Activated naive CD8-positive, alpha-beta T cell (primary cell): ENCODE measurements around the gene AADACL4.

Experiments used
- H3K27ac Mint-ChIP-seq: one replicate; pipeline ENCODE4 v1.8.0; 2021; ENCODE audit warnings: mixed read lengths
- H3K27me3 Mint-ChIP-seq: one replicate; pipeline ENCODE4 v1.8.0; 2021; ENCODE audit warnings: mixed read lengths
- H3K36me3 Mint-ChIP-seq: one replicate; pipeline ENCODE4 v1.8.0; 2021; ENCODE audit warnings: mixed read lengths
- H3K4me1 Mint-ChIP-seq: one replicate; pipeline ENCODE4 v1.8.0; 2021; ENCODE audit warnings: low read depth, mixed read lengths
- H3K4me3 Mint-ChIP-seq: one replicate; pipeline ENCODE4 v1.8.0; 2021; ENCODE audit warnings: mild to moderate bottlenecking, mixed read lengths
- H3K9me3 Mint-ChIP-seq: one replicate; pipeline ENCODE4 v1.8.0; 2021; ENCODE audit warnings: low read depth, mixed read lengths

The AADACL4 gene

DNA sequence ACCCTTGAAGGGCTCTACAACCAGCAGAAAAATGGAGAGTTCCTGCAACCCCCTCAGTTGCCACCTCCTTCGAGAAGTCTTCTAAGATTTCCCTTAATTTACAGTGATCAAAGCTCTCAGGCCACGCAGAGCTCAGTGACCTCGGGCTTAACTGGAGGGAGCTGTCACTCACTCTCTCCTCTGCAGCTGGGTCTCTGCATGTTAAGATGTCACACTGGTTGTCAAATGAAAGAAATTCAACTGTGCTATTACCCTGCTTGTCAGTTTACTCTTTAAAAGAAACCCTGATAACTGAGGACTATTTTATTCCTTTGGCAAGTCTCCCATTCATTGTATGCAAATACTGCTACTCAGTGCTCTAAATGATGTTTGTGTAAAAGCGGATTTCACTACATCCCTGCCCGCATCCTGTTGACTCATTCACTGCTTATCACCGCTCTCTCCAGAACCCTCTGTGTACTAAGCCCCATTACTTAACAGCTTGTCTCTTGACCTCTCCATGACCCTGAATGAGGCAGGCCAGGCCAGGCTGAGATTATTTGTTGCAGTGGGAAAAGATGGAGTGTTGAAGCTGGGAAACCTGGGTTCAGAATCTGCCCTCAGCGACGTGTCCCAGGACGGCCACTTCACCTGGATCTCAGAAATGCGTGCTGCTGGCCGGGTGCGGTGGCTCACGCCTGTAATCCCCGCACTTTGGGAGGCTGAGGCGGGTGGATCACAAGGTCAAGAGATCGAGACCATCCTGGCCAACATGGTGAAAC lies 39.6 kb upstream of the AADACL4 start:
- Mint-ChIP-seq H3K4me3 (peak overlapping the region; percentile 78), H3K9me3 (no peaks in the 10 kb centered on the region), H3K27me3 (no peaks in the 10 kb centered on the region), H3K36me3 (peaks cover 24% of the 10 kb centered on the region), H3K27ac (peak overlapping the region; percentile 94), H3K4me1 (peaks cover 68% of the 10 kb centered on the region)

DNA sequence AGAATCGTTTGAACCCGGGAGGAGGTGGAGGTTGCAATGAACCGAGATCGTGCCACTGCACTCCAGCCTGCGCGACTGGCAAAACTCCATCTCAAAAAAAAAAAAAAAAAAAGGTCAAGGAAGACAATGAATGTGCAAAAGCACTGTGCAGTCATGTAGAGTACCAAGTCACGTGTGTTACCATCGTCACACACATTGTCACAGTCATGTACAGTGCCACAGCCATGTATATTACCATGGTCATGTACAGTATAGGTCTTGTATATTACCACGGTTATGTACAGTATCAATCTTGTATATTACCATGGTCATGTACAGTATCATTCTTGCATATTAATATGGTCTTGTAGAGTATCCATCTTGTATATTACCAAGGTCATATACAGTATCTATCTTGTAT lies 38.9 kb upstream of the AADACL4 start:
- no peaks in the 10 kb centered on the region for H3K9me3 Mint-ChIP-seq
- peaks cover 24% of the 10 kb centered on the region for H3K36me3 Mint-ChIP-seq
- H3K4me3 Mint-ChIP-seq = peak overlapping the region; percentile 78
- H3K4me1 Mint-ChIP-seq = peaks cover 67% of the 10 kb centered on the region
- H3K27ac Mint-ChIP-seq = peak overlapping the region; percentile 94
- H3K27me3 Mint-ChIP-seq = no peaks in the 10 kb centered on the region

DNA sequence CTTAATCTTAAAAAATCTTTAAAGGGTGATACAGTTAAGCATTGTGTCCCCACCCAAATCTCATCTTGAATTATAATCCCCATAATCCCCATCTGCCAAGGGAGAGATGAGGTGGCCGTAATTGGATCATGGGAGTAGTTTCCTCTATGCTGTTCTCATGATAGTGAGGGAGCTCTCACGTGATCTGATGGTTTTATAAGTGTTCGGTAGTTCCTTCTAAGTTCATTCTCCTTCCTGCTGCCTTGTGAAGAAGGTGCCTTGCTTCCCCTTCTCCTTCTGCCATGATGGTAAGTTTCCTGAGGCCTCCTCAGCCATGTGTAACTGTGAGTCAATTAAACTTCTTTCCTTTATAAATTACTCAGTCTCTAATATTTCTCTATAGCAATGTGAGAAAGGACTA lies 36.6 kb upstream of the AADACL4 start:
- no peak overlapping the region for H3K4me3 Mint-ChIP-seq
- H3K9me3 Mint-ChIP-seq = no peaks in the 10 kb centered on the region
- peaks cover 67% of the 10 kb centered on the region for H3K4me1 Mint-ChIP-seq
- peaks cover 34% of the 10 kb centered on the region for H3K36me3 Mint-ChIP-seq
- no peaks in the 10 kb centered on the region for H3K27me3 Mint-ChIP-seq
- H3K27ac Mint-ChIP-seq = peak overlapping the region; percentile 78

DNA sequence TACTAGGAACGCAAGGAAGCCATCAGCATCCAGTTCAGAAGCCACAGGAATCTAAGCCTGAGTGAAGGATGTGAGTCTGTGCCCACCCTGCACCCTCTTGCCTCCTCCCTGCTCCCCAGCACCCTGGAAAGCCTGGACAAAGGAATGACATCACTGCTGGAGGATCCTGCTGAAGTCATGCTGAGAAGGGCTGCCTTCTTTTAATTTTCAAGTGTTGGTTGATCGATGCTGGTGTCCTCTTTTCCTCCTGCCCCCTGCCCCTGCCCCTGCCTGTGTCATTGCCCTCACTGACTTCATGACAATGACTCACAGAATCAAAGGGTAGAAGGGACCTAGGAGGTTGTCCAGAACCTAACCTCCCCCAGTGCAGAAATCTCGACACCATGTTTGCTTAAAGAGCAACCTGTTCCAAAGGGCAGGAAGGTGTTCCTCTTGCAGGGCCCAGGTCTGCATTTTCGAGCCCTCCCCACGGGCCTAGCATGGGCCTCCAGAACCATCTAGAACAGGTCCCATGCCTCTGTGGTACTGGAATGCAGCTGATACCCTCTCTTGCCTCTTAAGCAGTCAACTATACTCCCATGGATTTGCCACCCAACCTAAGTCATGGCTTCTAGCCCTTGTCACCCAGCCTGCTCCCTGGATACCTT lies 35.5 kb upstream of the AADACL4 start:
- Mint-ChIP-seq H3K9me3 (no peaks in the 10 kb centered on the region), H3K27ac (peak overlapping the region; percentile 79), H3K4me3 (no peak overlapping the region), H3K27me3 (no peaks in the 10 kb centered on the region), H3K4me1 (peaks cover 71% of the 10 kb centered on the region), H3K36me3 (peaks cover 36% of the 10 kb centered on the region)

DNA sequence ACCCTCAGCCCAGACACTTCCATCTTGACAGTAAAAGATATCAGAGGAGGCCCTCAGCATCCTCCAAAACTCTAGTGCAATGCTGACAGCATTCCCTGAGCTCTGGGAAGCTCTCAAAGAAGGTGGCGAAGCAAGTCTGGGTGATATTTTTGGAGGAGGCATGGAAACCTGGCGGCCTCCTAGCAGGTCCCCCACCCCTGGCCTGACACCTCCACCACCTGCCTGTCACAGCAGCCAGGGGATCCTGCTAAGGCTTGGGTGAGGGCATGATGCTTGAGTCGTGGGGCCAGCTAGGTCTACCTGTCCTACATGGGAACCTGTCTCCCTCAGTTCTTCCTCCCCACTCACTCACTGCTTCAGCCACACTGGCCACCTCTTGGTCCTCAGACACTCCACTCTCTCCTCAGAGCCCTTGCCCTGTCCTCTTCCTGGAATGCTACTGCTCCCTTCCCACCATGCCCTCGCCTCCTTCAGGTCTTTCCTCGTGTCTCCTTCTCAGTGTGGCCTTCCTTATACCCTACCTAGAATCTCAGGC lies 34.3 kb upstream of the AADACL4 start:
- Mint-ChIP-seq H3K27me3 (no peaks in the 10 kb centered on the region), H3K4me3 (no peak overlapping the region), H3K36me3 (peaks cover 30% of the 10 kb centered on the region), H3K4me1 (peaks cover 71% of the 10 kb centered on the region), H3K9me3 (no peaks in the 10 kb centered on the region), H3K27ac (peak overlapping the region; percentile 79)

DNA sequence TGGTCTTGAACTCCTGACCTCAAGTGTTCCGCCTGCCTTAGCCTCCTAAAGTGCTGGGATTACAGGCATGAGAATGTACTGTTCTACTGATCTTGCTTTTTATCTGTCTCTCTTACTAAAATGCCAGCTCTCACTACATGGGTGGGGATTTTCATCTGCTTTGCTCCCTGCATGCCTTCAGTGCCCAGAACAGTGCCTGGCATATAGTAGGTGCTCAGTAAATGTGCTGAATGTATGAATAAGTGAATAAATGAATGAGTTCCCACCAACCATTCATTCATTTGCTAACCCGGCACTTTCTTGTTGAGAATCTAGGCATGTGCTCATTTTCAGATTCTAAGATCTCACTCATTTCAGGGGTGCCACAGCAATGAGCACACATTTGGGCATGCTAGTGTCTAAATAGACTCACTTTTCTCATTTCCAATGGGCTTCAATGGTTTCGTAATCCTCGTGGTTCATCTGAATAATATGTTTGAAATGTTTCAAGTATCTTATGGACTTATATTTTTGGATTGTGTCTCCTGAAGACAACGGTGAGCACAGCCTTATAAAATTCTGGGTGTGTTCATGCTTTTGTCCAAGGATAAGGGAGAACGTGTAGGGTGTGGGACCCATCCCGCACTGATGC lies 33.5 kb upstream of the AADACL4 start:
- Mint-ChIP-seq H3K27ac (peak overlapping the region; percentile 67), H3K27me3 (no peaks in the 10 kb centered on the region), H3K4me3 (peak overlapping the region; percentile 0), H3K36me3 (peaks cover 30% of the 10 kb centered on the region), H3K9me3 (no peaks in the 10 kb centered on the region), H3K4me1 (peaks cover 71% of the 10 kb centered on the region)

DNA sequence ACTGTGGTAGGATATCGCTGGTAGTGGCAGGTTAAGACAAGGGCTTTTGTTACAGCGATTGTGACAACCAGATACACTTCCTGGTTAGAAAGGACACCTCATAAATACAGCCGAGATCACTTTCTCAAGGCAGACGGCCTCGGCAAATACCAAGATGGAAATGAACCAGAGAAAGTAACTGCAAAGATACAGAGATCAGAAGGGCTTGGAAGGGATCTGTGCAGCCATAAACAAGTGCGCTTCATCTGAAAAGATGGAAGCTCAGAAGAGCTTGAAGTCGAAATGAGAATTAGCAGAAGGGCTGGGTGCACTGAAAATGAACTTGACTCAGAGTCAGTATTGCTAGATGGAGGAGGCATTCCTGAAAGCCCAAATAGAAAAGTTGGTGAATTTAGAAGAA lies 32.9 kb upstream of the AADACL4 start:
- H3K4me1 Mint-ChIP-seq = peaks cover 74% of the 10 kb centered on the region
- peak overlapping the region; percentile 67 for H3K27ac Mint-ChIP-seq
- H3K4me3 Mint-ChIP-seq = peak overlapping the region; percentile 0
- no peaks in the 10 kb centered on the region for H3K27me3 Mint-ChIP-seq
- no peaks in the 10 kb centered on the region for H3K9me3 Mint-ChIP-seq
- peaks cover 28% of the 10 kb centered on the region for H3K36me3 Mint-ChIP-seq

DNA sequence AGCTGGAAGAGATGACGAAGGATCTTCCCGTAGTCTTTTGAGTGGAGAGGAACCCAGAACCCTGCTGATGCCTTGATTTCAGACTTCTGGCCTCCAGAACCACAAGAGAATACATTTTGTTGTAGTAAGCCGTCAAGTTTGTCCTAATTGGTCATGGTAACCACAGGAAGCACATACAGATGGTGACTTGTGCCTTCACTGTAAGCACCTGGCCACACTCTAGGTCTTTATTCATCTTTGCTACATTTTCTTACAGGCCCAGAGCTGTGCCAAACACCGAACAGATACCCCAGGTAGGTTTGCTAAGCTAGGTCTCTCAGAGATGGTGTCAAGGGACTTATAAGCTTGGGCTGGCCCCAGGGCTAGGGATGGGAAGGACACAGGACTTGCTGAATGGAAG lies 30.7 kb upstream of the AADACL4 start:
- H3K9me3 Mint-ChIP-seq = no peaks in the 10 kb centered on the region
- peaks cover 66% of the 10 kb centered on the region for H3K4me1 Mint-ChIP-seq
- H3K27ac Mint-ChIP-seq = peak overlapping the region; percentile 71
- H3K4me3 Mint-ChIP-seq = peak overlapping the region; percentile 99
- no peaks in the 10 kb centered on the region for H3K27me3 Mint-ChIP-seq
- H3K36me3 Mint-ChIP-seq = peaks cover 19% of the 10 kb centered on the region

DNA sequence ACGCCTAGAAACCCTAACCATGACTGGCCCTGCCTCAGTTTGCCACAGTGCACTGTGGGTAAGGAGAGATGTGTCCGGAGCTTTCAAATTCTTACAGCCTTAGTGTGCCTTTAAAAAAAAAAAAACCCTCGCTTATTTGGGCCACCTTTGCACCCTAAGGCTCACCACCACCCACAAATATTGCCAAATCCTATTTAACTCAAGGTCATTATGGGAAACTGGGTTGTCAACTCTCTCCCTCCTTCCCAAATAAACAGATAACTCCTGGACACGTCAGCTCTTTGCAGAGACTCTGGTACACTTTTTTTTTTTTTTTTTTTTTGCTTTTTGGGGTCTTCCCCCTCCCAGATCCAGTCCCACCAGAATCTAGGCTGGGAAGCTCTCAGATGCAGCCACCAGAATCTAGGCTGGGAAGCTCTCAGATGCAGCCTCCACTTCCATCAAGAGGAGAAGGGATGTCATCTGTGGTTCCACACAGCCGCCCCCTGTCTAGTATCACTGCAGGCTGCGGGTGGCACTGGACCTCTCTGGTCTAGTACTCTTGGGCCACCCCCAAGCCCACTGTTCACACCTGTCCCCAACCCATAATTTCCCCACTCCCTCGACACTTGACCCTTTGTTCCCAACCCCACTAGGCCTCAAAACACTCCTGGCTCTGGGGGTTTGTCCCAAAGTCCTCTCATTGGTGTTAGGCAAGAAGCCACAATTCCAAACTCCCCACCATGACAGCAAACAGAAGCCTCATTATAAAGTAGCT lies 29.3 kb upstream of the AADACL4 start:
- peaks cover 14% of the 10 kb centered on the region for H3K36me3 Mint-ChIP-seq
- H3K9me3 Mint-ChIP-seq = no peaks in the 10 kb centered on the region
- H3K4me3 Mint-ChIP-seq = peak overlapping the region; percentile 99
- H3K27ac Mint-ChIP-seq = peak overlapping the region; percentile 72
- H3K4me1 Mint-ChIP-seq = peaks cover 67% of the 10 kb centered on the region
- no peaks in the 10 kb centered on the region for H3K27me3 Mint-ChIP-seq

DNA sequence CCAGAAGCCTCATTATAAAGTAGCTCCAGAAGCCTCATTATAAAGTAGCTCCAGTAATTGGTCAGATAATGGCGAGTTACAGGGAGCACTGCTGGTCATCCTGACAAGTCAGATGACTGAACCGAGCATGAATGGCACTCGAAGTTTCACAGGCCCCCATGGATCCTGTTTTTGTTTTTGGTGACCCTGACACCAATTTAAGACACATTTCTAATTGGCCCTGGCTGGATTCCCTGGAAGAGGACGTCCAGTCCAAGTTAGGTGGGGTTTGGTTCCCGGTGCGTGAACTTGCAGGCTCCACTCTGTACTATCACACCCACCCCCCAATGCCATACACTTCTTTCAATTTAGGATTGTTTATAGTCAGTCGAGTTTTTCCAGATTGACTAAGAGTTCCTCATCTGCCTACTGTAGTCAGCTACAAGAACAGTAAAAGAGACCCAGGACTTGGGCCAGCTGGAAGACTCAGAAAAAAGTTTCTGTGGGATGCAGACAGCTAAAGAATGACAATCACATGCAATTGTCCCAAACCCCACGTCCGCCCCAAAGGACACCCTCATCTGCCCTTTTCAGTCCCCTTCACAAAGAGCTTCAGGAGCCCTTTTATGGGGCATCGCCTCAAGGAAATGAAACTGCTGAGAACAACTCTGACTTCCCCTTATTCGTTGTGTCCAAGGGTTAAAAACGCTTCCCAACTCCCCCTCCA lies 28.6 kb upstream of the AADACL4 start:
- peaks cover 13% of the 10 kb centered on the region for H3K36me3 Mint-ChIP-seq
- H3K4me3 Mint-ChIP-seq = peak overlapping the region; percentile 99
- no peaks in the 10 kb centered on the region for H3K27me3 Mint-ChIP-seq

DNA sequence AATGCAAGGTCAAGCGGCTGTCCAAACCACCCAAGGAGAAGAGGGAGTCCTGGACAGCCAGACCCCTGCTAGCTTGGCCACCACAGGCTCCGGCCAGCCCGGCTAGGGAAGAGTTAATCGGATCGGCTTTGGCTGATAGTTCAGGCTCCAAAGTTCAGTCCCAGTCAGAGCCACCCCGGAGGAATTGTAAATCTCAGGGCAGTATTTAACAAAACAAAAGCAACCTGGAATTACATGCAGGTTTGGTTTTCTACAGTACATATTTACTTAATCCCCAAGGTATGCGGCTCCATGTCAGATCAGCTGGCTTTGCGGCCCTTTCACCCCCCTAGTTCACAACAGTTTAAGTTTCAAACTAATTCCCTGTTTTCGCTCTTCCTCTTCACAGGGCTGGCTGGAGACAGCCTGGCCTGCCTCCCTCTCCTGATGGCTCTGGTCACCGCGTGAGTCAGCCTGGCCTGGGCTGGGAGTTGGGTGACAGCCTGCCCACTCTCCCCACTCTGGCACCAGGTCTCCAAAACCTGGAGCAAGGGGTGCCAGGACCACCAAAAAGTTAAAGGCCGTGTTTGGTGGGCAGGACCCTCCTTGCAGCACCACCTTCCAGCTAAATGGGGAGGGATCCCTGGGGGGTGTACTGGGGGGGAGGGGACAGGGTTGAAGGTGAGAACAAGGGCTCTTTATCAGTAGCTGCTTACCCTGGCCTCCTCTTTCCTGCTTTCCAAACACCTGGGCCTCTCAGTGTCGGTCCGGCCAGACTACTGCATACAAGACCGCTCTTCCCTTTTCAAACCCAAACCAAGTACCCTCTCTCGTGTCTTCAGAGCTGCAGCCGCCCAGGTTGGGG lies 27.8 kb upstream of the AADACL4 start:
- no peaks in the 10 kb centered on the region for H3K27me3 Mint-ChIP-seq
- peak overlapping the region; percentile 99 for H3K4me3 Mint-ChIP-seq

More for the DNA sequence above, 28.6 kb upstream of the AADACL4 start:
- Mint-ChIP-seq H3K9me3 (no peaks in the 10 kb centered on the region), H3K4me1 (peaks cover 69% of the 10 kb centered on the region), H3K27ac (peak overlapping the region; percentile 93)

DNA sequence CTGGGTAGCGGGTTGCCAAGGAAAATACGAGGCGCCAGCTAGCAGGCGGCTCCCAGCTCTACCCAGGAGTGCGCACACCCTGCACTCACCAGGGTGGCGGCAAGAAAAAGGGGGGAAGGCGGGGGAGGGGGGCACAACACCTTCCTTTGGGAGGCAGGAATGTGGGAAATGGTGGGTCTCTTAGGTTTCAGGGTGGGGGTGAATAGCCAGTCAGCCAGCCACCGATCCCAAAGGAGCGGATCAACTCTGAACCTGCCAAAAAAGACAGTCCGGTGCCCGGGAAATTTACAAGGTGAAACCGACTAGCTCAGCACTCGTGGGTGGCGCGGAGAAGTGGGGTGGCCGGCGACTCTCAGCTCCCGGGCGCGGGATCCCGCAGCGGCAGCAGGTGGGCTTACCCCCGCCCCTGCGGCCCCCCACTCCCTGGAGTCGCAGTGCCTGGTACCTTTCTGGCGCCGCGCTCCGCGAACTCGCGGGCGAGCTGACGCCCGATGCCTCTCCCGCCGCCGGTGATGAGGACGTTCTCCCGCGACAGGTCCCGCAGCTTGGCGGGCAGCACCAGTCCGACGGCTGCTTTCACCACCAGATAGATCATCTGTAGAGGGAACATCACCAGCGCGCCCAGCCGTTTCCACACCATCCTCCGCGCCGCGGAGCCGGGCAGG lies 27.0 kb upstream of the AADACL4 start:
- Mint-ChIP-seq H3K4me1 (peaks cover 62% of the 10 kb centered on the region), H3K27ac (peak overlapping the region; percentile 93), H3K36me3 (peaks cover 6% of the 10 kb centered on the region), H3K4me3 (peak overlapping the region; percentile 99), H3K9me3 (no peaks in the 10 kb centered on the region), H3K27me3 (no peaks in the 10 kb centered on the region)

More for the DNA sequence above, 27.8 kb upstream of the AADACL4 start:
- H3K27ac Mint-ChIP-seq = peak overlapping the region; percentile 93
- peaks cover 6% of the 10 kb centered on the region for H3K36me3 Mint-ChIP-seq
- H3K9me3 Mint-ChIP-seq = no peaks in the 10 kb centered on the region
- H3K4me1 Mint-ChIP-seq = peaks cover 67% of the 10 kb centered on the region

DNA sequence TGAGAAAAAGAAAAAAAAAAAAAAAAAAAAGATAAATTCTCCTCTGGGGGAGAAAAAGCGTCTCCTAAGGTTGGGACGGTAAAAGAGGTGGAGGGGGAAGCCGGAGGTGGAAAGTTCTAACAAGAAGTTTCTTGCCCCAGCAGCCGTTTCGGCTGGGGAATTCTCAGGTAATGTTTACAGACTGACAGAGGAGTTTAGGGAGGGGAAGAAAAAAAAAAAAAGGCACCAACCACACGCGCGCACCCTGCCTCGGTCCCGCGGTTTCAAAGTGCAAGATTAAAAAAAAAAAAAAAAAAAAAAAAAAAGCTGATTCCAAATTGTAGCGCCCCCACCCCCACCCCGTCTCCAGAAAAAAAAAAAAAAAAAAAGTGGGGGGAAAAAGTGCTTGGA lies 26.4 kb upstream of the AADACL4 start:
- H3K9me3 Mint-ChIP-seq = no peaks in the 10 kb centered on the region
- H3K27me3 Mint-ChIP-seq = no peaks in the 10 kb centered on the region
- peak overlapping the region; percentile 99 for H3K4me3 Mint-ChIP-seq
- peaks cover 2% of the 10 kb centered on the region for H3K36me3 Mint-ChIP-seq
- peaks cover 60% of the 10 kb centered on the region for H3K4me1 Mint-ChIP-seq
- peak overlapping the region; percentile 92 for H3K27ac Mint-ChIP-seq
